ENCODE measurements around the gene BCL2A1.
A peak's percentile ranks its signal among the peaks of the same experiment; 100 is the strongest.
"Not testable (repeated sequence)": the region's sequence is repeated elsewhere in the genome, so short reads cannot be mapped to it uniquely, and the experiment has no call there.

The BCL2A1 gene

GRCh38 chr15:79923079-79923514 lies 47.9 kb downstream of the BCL2A1 start:
- peak; percentile 48 for DNase-seq (ENCODE audit: low spot score)

DNA sequence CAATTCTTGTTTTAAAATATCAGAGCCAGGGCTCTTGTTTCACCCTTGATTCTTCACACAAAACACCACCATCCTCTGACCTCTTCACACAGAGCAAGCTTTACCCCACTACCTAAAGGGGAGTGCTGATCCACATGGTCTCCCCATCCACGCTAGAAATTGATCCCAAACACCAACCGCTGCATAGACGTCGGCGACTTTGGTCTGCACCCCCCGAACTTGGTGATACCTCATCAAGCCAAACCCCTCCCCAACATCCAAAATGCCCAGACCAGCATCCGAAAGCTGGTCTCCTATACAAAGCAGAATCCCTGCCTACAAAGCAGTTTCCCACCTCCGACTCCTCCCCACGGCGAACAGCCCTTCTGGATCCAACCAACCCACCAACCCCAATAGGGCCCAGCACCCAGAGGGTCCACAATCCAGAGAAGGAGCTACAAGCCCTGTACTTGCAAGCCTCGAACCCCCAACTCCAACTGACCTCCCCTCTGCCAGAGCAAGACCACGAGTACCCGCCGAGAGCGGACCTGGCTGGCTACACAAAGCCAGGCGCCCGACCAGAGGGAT lies 48.4 kb downstream of the BCL2A1 start:
- no peak for DNase-seq (ENCODE audit: low spot score)

GRCh38 chr15:79919749-79920511 lies 51.1 kb downstream of the BCL2A1 start:
- DNase-seq (ENCODE audit: low spot score): no peak

DNA sequence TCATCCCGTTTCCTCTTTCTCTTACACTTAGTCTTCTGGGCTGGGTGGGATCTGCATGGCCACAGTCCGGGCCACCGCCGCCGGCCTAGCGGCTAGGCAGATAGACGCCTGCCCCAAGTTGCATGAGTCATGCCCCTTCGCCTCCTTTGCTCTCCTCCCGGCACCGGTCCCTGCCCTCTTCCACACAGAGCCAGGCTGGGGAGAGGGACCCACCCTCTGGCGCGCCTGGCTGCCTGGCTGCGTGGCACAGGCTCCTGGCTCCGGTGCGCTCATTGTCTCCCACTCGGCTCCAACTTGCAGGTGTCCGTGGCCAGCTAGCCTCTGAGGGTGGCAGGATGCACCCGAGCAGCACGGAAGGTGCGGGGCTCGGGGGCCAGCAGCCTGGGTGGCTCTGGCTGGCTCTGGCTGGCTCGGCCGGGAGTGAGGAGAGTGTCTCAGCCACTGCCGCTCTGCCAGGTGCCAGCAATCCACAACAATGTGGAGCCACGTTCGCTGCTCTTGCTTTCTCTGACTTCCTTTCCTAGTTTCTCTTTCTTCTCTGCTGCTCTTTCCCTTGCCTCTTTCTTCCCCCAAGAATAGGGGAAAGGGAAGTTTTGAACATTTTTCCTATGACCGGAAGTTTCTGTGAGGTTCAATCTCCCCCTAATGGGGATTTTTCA lies 51.8 kb downstream of the BCL2A1 start:
- no peak for DNase-seq (ENCODE audit: low spot score)

DNA sequence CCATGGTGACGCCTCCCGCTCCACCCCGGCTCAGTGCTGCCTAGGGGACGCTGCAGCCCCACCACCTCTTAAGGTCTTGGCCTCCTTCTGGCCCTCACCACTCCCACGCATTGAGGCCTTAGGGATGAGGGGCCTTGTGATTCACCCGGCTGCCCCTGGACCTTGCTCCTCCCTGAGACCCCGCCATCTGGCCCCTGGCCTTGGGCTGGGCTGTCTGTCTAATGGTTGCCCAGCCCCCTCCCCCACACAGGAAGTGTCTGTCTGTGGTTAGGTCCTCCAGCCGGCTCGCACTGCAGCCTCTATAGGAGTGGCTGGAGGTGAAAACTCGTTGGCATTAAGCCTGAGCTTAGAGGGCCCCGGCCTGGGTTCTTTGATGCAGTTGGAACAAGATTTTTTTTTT lies 52.7 kb downstream of the BCL2A1 start:
- no peak for DNase-seq (ENCODE audit: low spot score)

GRCh38 chr15:79916502-79917132 lies 54.4 kb downstream of the BCL2A1 start:
- no peak for DNase-seq (ENCODE audit: low spot score)

DNA sequence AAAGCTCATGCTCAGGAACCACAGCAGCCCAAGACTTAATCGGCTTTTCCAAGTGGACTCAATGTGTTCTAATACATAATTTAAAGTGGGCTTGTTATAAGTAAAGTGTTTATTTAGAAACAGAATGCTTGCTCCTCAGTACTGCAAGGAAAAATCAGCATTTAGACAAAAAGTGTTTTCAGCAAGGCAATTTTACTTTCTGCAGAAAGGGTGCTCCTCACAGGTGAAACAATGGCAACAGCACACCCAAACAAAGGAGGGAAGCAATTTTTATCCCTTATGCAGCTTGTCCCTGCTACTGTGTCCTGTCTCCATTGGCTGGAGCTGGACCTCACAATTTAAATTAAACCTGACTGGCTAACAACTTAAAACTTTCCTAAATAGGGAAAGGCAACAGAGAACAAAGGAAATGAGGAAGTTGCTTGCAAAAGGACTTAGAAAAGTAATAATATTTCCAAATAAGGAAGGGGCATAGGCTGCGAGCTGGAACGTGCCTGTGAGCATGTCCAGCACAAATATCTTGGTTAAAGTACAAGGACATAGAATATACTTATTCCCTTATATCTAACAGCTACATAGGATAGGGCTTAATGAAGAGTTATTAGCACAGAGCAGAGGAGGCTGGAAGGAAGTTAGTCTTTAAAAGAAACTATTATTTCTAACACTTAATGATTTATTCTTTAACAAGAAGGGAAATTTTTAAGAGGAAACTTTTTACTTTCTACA lies 55.1 kb downstream of the BCL2A1 start:
- DNase-seq (ENCODE audit: low spot score): not testable (repeated sequence)

DNA sequence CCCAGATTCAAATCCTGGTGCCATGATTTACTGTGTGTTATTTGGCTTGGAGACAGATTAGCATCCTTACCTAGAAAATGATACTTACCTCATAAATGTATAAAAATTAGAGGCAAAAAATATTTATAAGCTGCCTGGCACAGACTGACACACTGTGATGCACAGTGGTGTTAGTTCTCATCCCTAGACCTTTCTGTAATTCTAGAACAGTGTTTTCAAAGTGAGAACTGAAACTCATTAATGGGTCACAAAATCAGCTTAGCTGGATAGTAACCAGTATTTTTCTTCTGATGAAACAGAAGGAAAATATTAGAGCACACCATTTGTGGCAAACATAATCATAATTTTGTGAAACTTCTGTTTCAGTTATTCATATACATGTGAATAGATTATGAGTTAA lies 56.3 kb downstream of the BCL2A1 start:
- no peak for DNase-seq (ENCODE audit: low spot score)

Measured in cerebellar cortex (tissue), 1 donor.